ENCODE data around the gene NOL4L.
A peak's percentile ranks its signal among the peaks of the same experiment; 100 is the strongest.

The NOL4L gene

DNA sequence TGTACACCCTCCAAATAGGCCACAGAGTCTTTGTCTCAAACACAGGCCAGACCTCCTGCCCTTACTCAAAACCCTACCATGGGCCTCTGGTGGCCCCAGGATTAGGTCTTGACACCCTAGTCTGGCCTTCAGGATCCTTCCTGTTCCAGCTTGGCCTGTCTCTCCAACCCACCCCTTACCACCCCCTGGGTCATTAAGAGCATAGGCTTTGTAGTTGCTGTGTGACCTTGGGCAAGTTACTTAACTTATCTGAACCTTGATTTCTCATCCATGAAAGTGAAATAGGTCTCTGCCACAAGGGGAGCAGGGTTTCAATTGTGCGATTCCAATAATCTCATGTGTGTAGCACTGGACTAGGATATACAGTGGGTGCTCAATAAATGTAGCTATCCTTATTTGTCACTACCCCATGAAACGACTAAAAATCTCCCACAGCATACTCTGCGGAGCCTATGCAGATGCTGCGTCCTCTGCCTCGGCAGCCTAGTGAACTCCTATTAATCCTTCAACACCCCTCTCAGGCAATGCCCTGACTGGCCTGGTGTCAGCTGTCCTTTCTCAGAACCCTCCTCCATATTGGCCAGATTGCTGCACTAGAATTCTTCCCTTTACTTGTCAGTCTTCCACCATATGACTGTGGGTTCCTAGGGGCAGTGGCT is 39.7 kb upstream of the NOL4L start:
- no peak overlapping the region for H3K4me3 ChIP-seq (ENCODE audit: low read depth, low read length, poor library complexity, severe bottlenecking)
- peaks cover 43% of the 10 kb centered on the region for H3K4me1 ChIP-seq (ENCODE audit: insufficient read depth, low read length, severe bottlenecking)
- no peak overlapping the region for H3K9ac ChIP-seq (ENCODE audit: low read length)
- H4K20me1 ChIP-seq (ENCODE audit: insufficient read depth, low read length) = no peaks in the 10 kb centered on the region
- H3K4me2 ChIP-seq (ENCODE audit: low read length) = no peak overlapping the region
- H3K36me3 ChIP-seq (ENCODE audit: insufficient read depth, low read length) = no peaks in the 10 kb centered on the region
- H3K79me2 ChIP-seq (ENCODE audit: insufficient read depth, low read length) = no peaks in the 10 kb centered on the region
- no peaks in the 10 kb centered on the region for H3K9me2 ChIP-seq (ENCODE audit: low read depth, low read length)
- H3K27ac ChIP-seq (ENCODE audit: low read depth, low read length, poor library complexity, severe bottlenecking) = no peak overlapping the region
- no peaks in the 10 kb centered on the region for H3K9me3 ChIP-seq (ENCODE audit: low read length)
- TF ChIP-seq EZH2 (IDR thresholded peaks at IDR 0.05; ENCODE audit: borderline replicate concordance, low read length) = no peak
- TF ChIP-seq, protein P1, sequence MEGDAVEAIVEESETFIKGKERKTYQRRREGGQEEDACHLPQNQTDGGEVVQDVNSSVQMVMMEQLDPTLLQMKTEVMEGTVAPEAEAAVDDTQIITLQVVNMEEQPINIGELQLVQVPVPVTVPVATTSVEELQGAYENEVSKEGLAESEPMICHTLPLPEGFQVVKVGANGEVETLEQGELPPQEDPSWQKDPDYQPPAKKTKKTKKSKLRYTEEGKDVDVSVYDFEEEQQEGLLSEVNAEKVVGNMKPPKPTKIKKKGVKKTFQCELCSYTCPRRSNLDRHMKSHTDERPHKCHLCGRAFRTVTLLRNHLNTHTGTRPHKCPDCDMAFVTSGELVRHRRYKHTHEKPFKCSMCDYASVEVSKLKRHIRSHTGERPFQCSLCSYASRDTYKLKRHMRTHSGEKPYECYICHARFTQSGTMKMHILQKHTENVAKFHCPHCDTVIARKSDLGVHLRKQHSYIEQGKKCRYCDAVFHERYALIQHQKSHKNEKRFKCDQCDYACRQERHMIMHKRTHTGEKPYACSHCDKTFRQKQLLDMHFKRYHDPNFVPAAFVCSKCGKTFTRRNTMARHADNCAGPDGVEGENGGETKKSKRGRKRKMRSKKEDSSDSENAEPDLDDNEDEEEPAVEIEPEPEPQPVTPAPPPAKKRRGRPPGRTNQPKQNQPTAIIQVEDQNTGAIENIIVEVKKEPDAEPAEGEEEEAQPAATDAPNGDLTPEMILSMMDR (IDR thresholded peaks at IDR 0.05; ENCODE audit: low read length) = no peak
- no peaks in the 10 kb centered on the region for H3F3A ChIP-seq (ENCODE audit: insufficient read depth, low read length)
- no peak overlapping the region for H2AFZ ChIP-seq (ENCODE audit: low read length)
- no peaks in the 10 kb centered on the region for H3K27me3 ChIP-seq (ENCODE audit: insufficient read depth, low read length)

DNA sequence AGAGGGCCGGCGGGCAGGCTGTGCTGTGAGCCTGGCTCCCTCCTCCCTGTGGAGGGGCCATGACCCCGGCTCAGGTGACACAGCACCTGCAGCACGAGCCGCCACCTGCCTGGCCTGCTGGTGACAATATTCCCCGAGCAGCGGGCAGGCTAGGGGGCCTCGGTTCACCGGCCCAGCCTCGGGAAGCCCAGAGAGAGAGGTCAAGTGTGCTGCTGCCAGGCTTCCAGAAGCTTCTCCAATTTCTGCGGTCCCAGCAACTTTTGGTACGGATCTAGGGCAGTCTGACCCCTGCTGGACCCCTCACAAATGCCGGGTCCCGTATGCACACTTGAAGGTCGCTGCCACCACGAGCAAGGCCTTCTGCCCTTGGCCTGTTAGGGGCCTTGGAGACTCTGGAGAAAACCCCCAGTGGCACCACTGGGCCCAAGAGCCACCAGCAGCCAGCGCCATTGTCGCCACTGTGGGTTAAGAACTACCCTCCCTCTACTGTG is 38.6 kb upstream of the NOL4L start:
- Histone ChIP-seq H3K9me2 (ENCODE audit: low read depth, low read length) (no peaks in the 10 kb centered on the region), H3K79me2 (ENCODE audit: insufficient read depth, low read length) (no peaks in the 10 kb centered on the region), H3K27ac (ENCODE audit: low read depth, low read length, poor library complexity, severe bottlenecking) (peak overlapping the region; percentile 32), H3K4me3 (ENCODE audit: low read depth, low read length, poor library complexity, severe bottlenecking) (no peak overlapping the region), H4K20me1 (ENCODE audit: insufficient read depth, low read length) (no peaks in the 10 kb centered on the region), H3K4me1 (ENCODE audit: insufficient read depth, low read length, severe bottlenecking) (peaks cover 32% of the 10 kb centered on the region), H2AFZ (ENCODE audit: low read length) (no peak overlapping the region), H3K9ac (ENCODE audit: low read length) (no peak overlapping the region), H3K27me3 (ENCODE audit: insufficient read depth, low read length) (no peaks in the 10 kb centered on the region), H3K4me2 (ENCODE audit: low read length) (no peak overlapping the region), H3K9me3 (ENCODE audit: low read length) (no peaks in the 10 kb centered on the region), H3K36me3 (ENCODE audit: insufficient read depth, low read length) (no peaks in the 10 kb centered on the region), H3F3A (ENCODE audit: insufficient read depth, low read length) (no peaks in the 10 kb centered on the region)
- no peak for TF ChIP-seq EZH2 (IDR thresholded peaks at IDR 0.05; ENCODE audit: borderline replicate concordance, low read length)
- TF ChIP-seq, protein P1 (IDR thresholded peaks at IDR 0.05; ENCODE audit: low read length) = no peak

DNA sequence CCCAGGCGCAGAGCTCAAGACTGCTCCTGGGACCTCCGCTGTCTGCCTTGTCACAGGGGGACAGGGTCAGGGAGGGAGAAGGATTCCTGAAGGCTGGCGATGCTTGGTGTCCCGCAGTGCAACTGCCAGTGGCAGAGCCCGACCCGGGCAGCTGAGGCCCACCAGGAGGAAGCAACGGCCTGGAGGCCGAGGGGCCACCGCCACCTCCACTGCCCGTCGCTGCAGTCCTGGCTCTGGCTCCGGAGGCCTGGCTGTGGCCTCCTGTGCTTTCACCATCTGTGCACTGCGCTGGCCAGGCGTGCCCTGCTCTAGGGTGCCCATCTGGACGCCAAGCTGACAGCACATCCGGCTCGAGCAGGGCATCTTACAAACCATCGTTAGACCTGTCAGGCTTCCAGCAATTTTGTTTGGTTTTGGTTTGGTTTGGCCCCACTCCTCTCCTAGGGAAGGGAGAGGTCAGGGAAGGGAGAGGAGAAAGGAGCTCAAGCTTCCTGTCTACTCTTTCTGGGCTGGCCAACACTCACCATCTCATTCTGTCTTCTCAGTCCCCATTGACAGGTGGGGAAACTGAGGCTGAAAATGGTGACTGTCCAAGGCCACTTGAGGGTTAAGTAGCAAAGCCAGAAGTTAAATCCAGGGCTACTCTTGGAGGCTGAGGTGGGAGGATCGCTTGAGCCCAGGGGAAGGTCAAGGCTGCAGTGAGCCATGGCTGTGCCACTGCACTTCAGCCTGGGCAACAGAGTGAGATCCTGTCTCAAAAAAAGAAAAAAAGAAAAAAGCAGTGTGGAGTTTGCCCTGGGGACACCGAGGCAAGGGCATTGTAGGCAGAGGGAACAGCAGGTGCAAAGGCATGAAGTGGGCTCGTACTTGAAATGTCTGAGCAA is 37.7 kb upstream of the NOL4L start:
- TF ChIP-seq, protein P1 (IDR thresholded peaks at IDR 0.05; ENCODE audit: low read length) = no peak
- TF ChIP-seq EZH2 (IDR thresholded peaks at IDR 0.05; ENCODE audit: borderline replicate concordance, low read length) = no peak
- H3K9me2 ChIP-seq (ENCODE audit: low read depth, low read length) = no peaks in the 10 kb centered on the region
- peaks cover 25% of the 10 kb centered on the region for H3K4me1 ChIP-seq (ENCODE audit: insufficient read depth, low read length, severe bottlenecking)
- H3K9ac ChIP-seq (ENCODE audit: low read length) = no peak overlapping the region
- H3K4me3 ChIP-seq (ENCODE audit: low read depth, low read length, poor library complexity, severe bottlenecking) = no peak overlapping the region
- no peaks in the 10 kb centered on the region for H4K20me1 ChIP-seq (ENCODE audit: insufficient read depth, low read length)
- H3K27ac ChIP-seq (ENCODE audit: low read depth, low read length, poor library complexity, severe bottlenecking) = no peak overlapping the region
- H3K36me3 ChIP-seq (ENCODE audit: insufficient read depth, low read length) = no peaks in the 10 kb centered on the region
- no peaks in the 10 kb centered on the region for H3K27me3 ChIP-seq (ENCODE audit: insufficient read depth, low read length)
- no peak overlapping the region for H3K4me2 ChIP-seq (ENCODE audit: low read length)
- no peaks in the 10 kb centered on the region for H3K79me2 ChIP-seq (ENCODE audit: insufficient read depth, low read length)
- H2AFZ ChIP-seq (ENCODE audit: low read length) = no peak overlapping the region
- no peaks in the 10 kb centered on the region for H3K9me3 ChIP-seq (ENCODE audit: low read length)
- no peaks in the 10 kb centered on the region for H3F3A ChIP-seq (ENCODE audit: insufficient read depth, low read length)
